ENCODE results near the gene FUNDC1. TPM values are rescaled to one million over a fixed set of nuclear protein-coding genes. Genes with fewer than 3 reads are reported as not detected.
A peak's percentile ranks its signal among the peaks of the same experiment; 100 is the strongest.

Gene FUNDC1
- total RNA-seq, 2 experiments from 2014 or later: 11.9 to 12.8 TPM

DNA sequence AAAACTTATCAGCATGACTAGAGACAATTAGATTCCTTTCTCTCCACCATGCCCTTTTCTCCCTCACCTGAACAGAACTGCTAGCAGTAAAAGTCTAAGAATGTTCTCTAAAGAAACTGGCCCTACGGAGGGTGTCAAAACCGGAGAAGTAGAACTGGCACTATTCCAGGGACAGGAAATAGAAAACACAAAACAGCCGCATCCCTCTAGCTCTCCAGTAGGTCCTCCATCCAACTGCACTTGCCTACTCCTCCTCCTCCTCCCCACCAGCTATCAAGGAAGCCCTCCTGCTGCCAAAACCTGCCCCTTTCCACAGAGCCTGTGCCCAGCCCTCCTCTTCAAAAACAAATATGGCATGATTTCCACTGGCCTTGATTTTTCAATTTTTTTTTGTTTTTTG is 28.4 kb downstream of the FUNDC1 start:
- DNase-seq: no peak

DNA sequence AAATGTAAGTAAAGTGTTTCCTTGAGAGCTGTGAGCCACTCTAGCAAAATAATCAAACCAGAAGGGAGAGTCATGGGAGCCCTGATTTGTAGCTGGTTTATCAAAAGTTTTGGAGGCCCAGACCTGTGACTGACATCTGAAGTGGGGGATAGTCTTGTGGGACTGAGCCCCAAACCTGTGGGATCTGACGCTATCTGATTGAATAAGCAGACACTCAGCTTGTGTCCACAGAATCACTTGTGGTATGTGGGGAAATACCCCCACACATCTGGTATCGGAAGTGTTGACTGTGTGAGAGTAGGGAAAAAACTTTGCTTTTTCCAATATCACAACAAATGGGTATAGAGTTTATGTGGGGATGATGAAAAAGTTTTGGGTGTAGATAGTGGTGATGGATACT is 35.4 kb downstream of the FUNDC1 start:
- peak; percentile 13 for DNase-seq
- H3K27ac Mint-ChIP-seq: no peak overlapping the region
- CTCF ChIA-PET: no interaction called here
- H3K36me3 Mint-ChIP-seq (ENCODE audit: low read depth): no peaks in the 10 kb centered on the region
- H3K4me3 Mint-ChIP-seq: no peak overlapping the region
- peaks cover 4% of the 10 kb centered on the region for H3K4me1 Mint-ChIP-seq (ENCODE audit: low read depth)
- no peaks in the 10 kb centered on the region for H3K27me3 Mint-ChIP-seq (ENCODE audit: low read depth)
- no peaks in the 10 kb centered on the region for H3K9me3 Mint-ChIP-seq
- intact Hi-C loops (cut with micrococcal nuclease): no loop called here

More for the DNA sequence above, 28.4 kb downstream of the FUNDC1 start:
- Mint-ChIP-seq H3K27me3 (ENCODE audit: low read depth) (no peaks in the 10 kb centered on the region), H3K9me3 (no peaks in the 10 kb centered on the region), H3K27ac (no peak overlapping the region), H3K4me1 (ENCODE audit: low read depth) (no peaks in the 10 kb centered on the region), H3K36me3 (ENCODE audit: low read depth) (no peaks in the 10 kb centered on the region), H3K4me3 (no peak overlapping the region)
- intact Hi-C loops (cut with micrococcal nuclease): no loop called here
- CTCF ChIA-PET: interaction anchor here (0.7 kb wide), 1 partner anchor 270 kb away, joined by 3 read pairs; no protein-coding TSS in a partner anchor

DNA sequence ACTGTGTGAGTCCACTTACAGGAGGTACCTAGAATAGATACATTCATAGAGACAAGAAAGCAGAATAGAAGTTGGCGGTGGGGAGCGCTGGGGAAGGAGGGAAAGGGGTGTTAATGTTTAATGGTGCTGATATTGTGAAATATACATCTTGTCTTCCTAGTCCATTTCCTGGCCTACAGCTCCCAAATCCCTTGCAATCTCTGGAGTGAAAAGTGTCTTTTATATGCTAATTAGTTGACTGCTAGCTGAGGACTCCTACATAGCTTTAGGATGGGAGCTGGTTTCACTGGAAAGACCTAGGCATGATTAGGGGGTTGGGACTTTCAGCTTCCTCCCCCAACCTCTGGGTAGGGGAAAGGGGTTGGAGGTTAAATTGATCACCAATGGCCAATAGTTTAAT is 36.0 kb downstream of the FUNDC1 start:
- no peak for DNase-seq
- H3K27ac Mint-ChIP-seq: no peak overlapping the region
- no peak overlapping the region for H3K4me3 Mint-ChIP-seq
- CTCF ChIA-PET: interaction anchor here (0.6 kb wide), 1 partner anchor 124 kb away, joined by 3 read pairs; no protein-coding TSS in a partner anchor
- no peaks in the 10 kb centered on the region for H3K9me3 Mint-ChIP-seq
- H3K36me3 Mint-ChIP-seq (ENCODE audit: low read depth): no peaks in the 10 kb centered on the region
- intact Hi-C loops (cut with micrococcal nuclease): no loop called here
- H3K27me3 Mint-ChIP-seq (ENCODE audit: low read depth): no peaks in the 10 kb centered on the region
- peaks cover 4% of the 10 kb centered on the region for H3K4me1 Mint-ChIP-seq (ENCODE audit: low read depth)

DNA sequence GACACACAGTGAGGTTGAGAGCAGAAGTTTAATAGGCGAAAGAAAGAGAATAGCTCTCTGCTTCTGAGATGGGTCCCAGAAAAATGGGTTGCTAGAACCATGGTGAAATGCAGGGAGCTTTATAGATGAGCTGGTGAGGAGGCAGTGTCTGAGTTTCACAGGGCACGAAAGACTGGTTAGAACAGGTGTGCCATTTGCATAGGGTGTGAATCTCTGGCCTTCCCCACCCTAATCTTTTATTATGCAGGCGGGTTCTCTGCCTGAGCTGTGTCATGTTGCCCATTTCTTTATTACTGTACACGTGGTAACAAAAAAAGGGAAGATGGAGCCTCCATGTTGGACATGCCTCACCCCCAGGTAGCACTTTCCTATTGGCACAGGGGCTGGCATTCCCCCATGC is 39.1 kb downstream of the FUNDC1 start:
- H3K27ac Mint-ChIP-seq: no peak overlapping the region
- H3K36me3 Mint-ChIP-seq (ENCODE audit: low read depth): no peaks in the 10 kb centered on the region
- CTCF ChIA-PET: no interaction called here
- no peaks in the 10 kb centered on the region for H3K9me3 Mint-ChIP-seq
- H3K4me1 Mint-ChIP-seq (ENCODE audit: low read depth): peaks cover 4% of the 10 kb centered on the region
- intact Hi-C loops (cut with micrococcal nuclease): no loop called here
- no peaks in the 10 kb centered on the region for H3K27me3 Mint-ChIP-seq (ENCODE audit: low read depth)
- no peak overlapping the region for H3K4me3 Mint-ChIP-seq
- DNase-seq: no peak

DNA sequence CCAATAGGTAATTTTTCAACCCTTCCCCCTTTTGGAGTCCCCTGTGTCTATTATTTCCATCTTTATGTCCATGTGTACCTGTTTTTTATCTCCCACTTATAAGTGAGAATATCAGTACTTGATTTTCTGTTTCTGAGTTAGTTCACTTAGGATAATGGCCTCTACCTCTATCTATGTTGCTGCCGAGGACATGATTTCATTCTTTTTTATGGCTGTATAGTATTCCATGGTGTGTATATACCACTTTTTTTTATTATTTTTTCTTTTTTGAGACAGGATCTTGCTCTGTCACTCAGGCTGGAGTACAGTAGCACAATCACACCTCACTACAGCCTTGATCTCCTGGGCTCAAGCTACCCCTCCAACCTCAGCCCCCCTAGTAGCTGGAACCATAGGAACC is 47.6 kb downstream of the FUNDC1 start:
- Mint-ChIP-seq H3K4me3 (no peak overlapping the region), H3K4me1 (ENCODE audit: low read depth) (no peaks in the 10 kb centered on the region), H3K27ac (no peak overlapping the region), H3K9me3 (no peaks in the 10 kb centered on the region), H3K36me3 (ENCODE audit: low read depth) (no peaks in the 10 kb centered on the region), H3K27me3 (ENCODE audit: low read depth) (no peaks in the 10 kb centered on the region)
- CTCF ChIA-PET: no interaction called here
- no peak for DNase-seq
- intact Hi-C loops (cut with micrococcal nuclease): no loop called here

DNA sequence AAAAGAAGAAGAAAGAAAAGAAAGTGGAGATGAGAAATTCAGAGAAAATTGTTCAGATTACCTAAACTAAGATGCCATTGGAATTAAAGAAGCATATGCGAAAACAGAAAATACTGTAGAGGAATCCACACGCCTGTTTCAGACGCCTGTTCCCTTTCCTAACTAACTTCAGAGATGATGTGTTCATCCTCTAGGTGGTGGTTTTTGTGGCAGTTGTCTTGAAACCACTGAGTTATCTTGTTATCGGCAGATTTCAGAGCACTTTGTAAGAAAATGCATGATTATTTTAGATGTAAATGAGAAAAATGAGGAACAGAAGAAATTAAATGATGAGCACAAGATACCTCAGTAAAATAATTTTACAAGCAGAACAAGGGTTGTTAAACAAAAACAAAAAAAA is 48.3 kb downstream of the FUNDC1 start:
- no peak overlapping the region for H3K4me3 Mint-ChIP-seq
- H3K9me3 Mint-ChIP-seq: no peaks in the 10 kb centered on the region
- H3K4me1 Mint-ChIP-seq (ENCODE audit: low read depth): no peaks in the 10 kb centered on the region
- CTCF ChIA-PET: no interaction called here
- no peaks in the 10 kb centered on the region for H3K36me3 Mint-ChIP-seq (ENCODE audit: low read depth)
- DNase-seq: no peak
- intact Hi-C loops (cut with micrococcal nuclease): no loop called here
- H3K27me3 Mint-ChIP-seq (ENCODE audit: low read depth): no peaks in the 10 kb centered on the region
- no peak overlapping the region for H3K27ac Mint-ChIP-seq

DNA sequence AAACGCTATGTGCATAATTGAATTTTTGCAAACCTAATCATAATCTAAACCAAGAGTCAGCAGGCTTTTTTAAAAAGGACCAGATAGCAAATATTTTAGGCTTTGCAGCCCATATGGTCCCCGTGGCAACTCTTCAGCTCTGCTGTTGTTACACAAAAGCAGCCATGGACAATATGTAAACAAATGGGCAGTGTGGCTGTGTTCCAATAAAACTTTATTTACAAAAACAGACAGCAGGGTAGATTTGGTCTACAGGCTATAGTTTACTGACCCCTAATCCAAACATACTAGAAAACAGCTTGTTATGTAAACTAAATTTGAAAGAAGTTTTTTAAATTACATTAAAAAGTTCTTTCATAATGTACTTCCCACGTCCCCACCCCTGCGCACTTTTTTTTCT is 53.1 kb downstream of the FUNDC1 start:
- H3K36me3 Mint-ChIP-seq (ENCODE audit: low read depth): no peaks in the 10 kb centered on the region
- H3K9me3 Mint-ChIP-seq: no peaks in the 10 kb centered on the region
- CTCF ChIA-PET: no interaction called here
- DNase-seq: no peak
- intact Hi-C loops (cut with micrococcal nuclease): no loop called here
- H3K27ac Mint-ChIP-seq: no peak overlapping the region
- H3K4me3 Mint-ChIP-seq: no peak overlapping the region
- no peaks in the 10 kb centered on the region for H3K4me1 Mint-ChIP-seq (ENCODE audit: low read depth)
- no peaks in the 10 kb centered on the region for H3K27me3 Mint-ChIP-seq (ENCODE audit: low read depth)

DNA sequence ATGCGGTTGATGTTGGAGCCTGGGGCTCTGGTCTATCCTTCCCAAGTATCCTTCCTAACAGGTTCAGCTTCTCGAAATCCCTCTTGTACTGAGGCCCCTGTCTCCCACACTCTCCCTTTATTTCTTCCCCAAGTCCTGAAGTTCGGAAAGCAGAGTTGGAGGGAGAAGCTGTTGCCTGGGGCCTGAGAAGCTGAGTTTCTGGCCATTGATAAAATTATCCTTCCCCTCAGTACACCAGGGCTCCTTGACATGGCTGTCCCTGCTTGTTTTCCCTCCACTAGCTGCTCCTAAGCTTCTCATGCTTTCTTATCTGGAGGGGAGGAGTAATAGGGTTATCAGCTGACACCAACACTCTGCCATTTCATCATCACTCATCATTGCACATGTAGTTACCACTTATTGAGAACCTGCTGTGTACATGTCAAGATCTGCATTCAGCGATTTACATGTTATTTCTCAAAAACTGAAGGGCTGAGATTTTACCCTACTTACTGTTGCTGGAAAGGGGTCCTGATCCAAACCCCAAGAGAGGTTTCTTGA is 58.0 kb downstream of the FUNDC1 start:
- intact Hi-C loops (cut with micrococcal nuclease): no loop called here
- Mint-ChIP-seq H3K27ac (no peak overlapping the region), H3K36me3 (ENCODE audit: low read depth) (no peaks in the 10 kb centered on the region), H3K27me3 (ENCODE audit: low read depth) (no peaks in the 10 kb centered on the region), H3K9me3 (no peaks in the 10 kb centered on the region), H3K4me1 (ENCODE audit: low read depth) (no peaks in the 10 kb centered on the region), H3K4me3 (no peak overlapping the region)
- CTCF ChIA-PET: no interaction called here
- DNase-seq: no peak

DNA sequence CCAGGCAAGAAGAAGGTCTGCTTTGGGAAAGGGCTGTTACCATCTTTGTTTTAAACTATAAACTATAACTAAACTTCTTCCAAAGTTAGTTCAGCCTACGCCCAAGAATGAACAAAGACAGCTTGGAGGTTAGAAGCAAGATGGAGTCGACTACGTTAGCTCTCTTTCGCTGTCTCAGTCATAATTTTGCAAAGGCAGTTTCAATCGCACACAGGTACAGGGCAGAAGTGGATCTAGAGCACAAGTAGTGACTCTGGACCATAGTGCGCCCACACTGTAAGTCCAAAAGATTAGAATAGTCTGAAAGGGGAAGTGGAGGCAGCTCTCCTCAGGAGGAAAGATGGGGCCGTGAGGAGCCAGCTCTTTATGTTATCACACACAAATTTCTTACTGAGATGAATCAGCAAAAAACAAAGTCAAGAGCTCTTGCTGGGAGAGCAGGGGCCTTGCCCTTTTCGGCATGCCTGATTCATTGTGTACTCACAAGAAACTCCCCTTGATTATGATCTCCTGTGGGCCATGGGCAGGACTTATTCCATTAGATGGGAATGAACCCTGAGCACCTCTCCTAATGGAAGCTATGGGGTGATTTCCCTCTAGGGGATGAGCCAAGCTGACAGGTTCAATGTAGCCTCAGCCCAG is 58.6 kb downstream of the FUNDC1 start:
- Mint-ChIP-seq H3K27me3 (ENCODE audit: low read depth) (no peaks in the 10 kb centered on the region), H3K4me1 (ENCODE audit: low read depth) (no peaks in the 10 kb centered on the region), H3K9me3 (no peaks in the 10 kb centered on the region), H3K4me3 (no peak overlapping the region), H3K27ac (no peak overlapping the region), H3K36me3 (ENCODE audit: low read depth) (no peaks in the 10 kb centered on the region)
- CTCF ChIA-PET: no interaction called here
- intact Hi-C loops (cut with micrococcal nuclease): no loop called here
- DNase-seq: no peak

DNA sequence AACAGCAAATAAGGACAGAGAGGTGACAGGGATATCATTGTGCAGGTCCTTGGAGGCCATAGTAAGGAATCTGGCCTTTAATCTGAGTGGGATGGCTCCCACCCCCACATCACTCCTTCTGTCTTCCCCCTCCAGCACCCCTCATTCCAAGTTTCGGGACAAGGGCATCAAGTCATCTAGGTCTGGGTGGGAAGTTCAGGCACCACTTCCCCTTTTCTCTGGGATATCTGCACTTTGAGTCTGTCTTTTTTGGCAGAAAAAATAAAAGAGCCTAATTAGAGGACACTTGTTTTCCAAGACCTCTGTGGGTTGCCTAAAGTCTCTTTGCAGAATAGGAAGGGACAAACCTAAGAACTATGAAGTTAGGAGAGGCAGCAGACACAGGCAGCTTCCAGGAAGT is 60.1 kb downstream of the FUNDC1 start:
- Mint-ChIP-seq H3K36me3 (ENCODE audit: low read depth) (no peaks in the 10 kb centered on the region), H3K9me3 (no peaks in the 10 kb centered on the region), H3K27ac (no peak overlapping the region), H3K27me3 (ENCODE audit: low read depth) (no peaks in the 10 kb centered on the region), H3K4me1 (ENCODE audit: low read depth) (no peaks in the 10 kb centered on the region), H3K4me3 (no peak overlapping the region)
- CTCF ChIA-PET: no interaction called here
- intact Hi-C loops (cut with micrococcal nuclease): no loop called here
- DNase-seq: no peak

DNA sequence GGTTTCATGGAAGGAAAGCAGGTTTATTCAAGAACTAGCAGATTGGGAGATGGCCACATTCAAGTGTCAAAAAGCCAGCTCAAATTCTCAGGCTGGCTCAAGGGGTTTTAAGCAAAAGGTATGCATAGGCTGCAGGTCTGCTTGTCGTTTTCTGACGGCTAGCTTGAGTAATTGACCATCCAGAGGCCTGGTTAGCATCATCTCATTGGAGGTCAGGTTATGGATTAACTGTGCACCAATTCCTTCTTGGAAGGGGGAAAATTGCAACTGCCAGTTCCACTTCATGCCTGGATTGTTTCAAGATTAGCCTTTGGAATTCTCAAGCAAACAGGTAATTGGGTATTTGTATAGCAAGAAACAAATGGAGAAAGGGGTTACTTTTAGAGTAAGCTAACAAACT is 62.1 kb downstream of the FUNDC1 start:
- CTCF ChIA-PET: no interaction called here
- no peak for DNase-seq
- Mint-ChIP-seq H3K9me3 (no peaks in the 10 kb centered on the region), H3K4me1 (ENCODE audit: low read depth) (no peaks in the 10 kb centered on the region), H3K27ac (no peak overlapping the region), H3K36me3 (ENCODE audit: low read depth) (no peaks in the 10 kb centered on the region), H3K4me3 (no peak overlapping the region), H3K27me3 (ENCODE audit: low read depth) (no peaks in the 10 kb centered on the region)
- intact Hi-C loops (cut with micrococcal nuclease): no loop called here

DNA sequence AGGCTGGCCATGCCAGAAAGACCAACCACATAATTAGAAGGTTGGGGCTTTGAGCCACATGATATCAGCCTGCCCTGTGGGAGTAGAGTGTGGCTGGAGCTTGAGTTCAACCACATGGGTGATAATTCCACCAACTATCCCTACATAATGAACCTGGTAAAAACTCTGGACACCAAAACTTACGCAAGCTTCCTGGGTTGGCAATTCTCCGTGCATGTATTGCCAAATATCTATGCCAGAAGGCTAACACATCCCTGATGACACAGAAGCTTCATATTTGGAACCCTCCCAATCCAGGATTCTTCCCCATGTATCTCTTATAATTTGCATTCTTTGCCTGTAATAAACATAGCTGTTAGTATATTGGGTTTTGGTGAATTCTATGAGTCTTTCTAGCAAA is 68.2 kb downstream of the FUNDC1 start:
- no peak for DNase-seq
- CTCF ChIA-PET: no interaction called here
- Mint-ChIP-seq H3K27me3 (ENCODE audit: low read depth) (no peaks in the 10 kb centered on the region), H3K4me3 (no peak overlapping the region), H3K27ac (no peak overlapping the region), H3K36me3 (ENCODE audit: low read depth) (no peaks in the 10 kb centered on the region), H3K9me3 (no peaks in the 10 kb centered on the region), H3K4me1 (ENCODE audit: low read depth) (no peaks in the 10 kb centered on the region)
- intact Hi-C loops (cut with micrococcal nuclease): no loop called here
